T-helper 2 cell treated with Interferon-gamma antibody and Interleukin-4, amounts not matched to agents 100 ng/mL and 5 ng/mL, for 36 hours (primary cell): ENCODE results near the gene ZNF335. TPM values are rescaled to one million over a fixed set of nuclear protein-coding genes. Genes with fewer than 3 reads are reported as not detected.

Experiments used
- intact Hi-C: fragments of 100-400 bp; cut with micrococcal nuclease; formaldehyde crosslinking; loops from one replicate; pipeline ENCODE4 v1.15.1; 2023
- total RNA-seq: library from RNA; stranded (reverse); gene quantifications from 2 replicates; pipeline ENCODE4 v1.2.3, GENCODE V29; 2022

Gene ZNF335
- total RNA-seq, 1 donor from 2014 or later, result 38.7 TPM

DNA sequence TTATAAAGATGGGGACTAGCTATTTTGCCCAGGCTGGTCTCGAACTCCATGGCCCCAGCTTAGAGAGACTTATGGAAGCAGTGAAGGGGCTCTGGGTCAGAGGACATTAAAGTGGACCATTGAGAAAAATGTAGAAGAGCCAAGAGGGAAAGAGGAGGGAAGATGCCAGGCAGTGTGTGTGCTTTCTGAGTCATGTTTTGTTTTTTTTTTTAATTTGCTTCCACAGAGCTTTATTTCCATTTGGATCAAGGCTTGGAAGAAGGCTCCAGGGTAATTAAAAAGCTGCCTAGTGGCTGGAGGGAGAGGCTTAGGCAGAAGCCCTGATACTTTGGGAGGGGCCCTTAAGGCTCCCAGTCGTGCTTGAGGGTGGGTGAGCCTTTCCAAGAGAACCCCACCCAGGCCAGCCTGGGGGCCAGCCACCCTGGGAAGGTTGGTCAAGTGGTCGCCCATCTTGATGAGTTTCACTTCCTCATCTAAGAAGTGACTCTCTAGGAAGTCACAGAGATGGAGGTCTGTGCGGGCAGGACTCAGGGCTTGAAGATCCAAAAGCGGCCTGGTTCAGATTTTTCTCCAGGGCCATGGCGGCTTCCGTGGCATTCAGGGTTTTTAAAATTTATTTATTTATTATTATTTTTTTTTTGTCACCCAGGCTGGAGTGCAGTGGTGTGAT lies 3.0 kb upstream of the ZNF335 start:
- intact Hi-C loops, result loop anchor here (5.0 kb wide), 2 partner anchors 37 to 163 kb away; partner anchors contain the start of gene UBE2C

DNA sequence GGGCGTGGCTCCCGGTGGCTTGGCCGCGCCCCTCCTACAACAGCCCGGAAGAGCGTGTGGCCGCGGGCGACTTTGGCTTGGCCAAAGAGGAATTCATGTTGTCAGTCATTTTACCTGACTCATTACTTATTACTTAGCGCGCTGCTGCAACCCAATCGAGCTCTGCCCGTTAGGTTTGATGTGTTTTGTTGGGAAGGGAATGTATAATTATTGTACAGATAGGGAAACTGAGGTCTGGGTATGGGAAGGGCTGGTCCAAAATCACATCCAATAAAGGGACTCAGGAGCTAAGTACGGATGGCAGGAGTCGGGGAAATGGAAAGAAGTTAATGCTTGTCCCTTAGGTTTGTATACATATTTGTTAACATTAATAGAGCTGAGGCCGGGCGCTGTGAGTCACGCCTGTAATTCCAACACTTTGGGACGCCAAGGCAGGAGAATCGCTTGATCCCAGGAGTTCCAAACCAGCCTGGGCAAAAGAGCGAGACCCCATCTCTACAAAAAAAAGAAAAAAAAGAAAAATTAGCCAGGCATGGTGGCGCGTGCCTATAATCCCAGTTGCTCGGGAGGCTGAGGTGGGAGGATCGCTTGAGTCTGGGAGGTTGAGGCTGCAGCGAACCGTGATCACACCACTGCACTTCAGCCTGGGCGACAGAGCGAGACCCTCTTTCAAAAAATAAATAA lies 639 bp upstream of the ZNF335 start:
- intact Hi-C loops, result loop anchor here (1.0 to 5.0 kb wide), 7 partner anchors 37 to 182 kb away; partner anchors contain the start of genes ACOT8, DNTTIP1, NCOA5 and UBE2C

DNA sequence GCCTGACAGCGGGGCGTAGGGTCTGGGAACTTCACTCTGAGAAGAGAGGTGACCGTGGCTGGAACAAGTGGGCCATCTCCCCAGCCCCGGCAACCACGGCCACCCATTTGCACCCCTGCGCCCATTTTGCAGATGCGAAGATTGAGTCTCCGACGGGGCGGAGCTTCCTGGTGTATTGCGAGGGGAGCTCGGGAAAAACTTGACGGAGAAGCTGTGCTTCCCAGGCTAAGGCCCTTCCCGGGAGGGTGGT lies 653 bp downstream of the ZNF335 start:
- intact Hi-C loops, result loop anchor here (1.0 to 5.0 kb wide), 5 partner anchors 41 to 609 kb away; partner anchors contain the start of genes CTSA, ELMO2, NEURL2 and SYS1

DNA sequence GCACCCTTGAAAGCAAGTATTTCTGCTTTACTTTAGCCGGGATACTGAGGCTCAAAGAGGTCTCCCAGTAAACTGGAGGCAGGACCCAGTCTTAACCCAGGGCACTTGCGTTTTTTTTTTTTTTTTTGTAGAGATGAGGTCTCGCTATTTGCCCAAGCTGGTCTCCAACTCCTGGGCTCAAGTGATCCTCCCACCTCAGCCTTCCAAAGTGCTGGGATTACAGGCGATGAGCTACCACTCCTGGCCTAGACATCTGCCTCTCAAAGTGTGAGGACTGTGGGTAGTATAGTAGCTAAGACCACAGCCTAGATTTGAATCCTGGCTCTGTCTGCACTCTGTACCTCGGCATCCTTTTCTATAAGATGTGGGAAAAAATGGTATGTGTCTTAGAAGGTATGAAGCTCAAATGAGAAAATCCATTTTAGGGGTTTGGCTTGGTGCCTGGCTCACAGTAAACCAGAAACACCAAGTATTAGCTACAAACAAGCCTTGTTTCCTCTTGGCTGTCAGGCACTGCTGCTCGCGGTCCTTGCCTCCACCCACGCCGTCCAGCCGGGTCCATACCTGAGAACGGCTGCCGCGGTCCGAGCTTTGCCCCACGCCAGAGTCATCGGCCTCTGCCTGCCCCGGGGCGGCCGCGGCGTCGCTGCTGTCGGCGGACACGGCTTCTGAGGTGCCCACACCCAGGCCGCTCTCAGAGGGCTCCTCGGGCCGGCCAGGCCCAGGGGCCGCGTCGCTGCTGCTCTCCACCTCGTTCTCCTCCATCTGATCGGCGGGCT lies 1.2 kb downstream of the ZNF335 start:
- intact Hi-C loops, result loop anchor here (1.0 to 5.0 kb wide), 5 partner anchors 41 to 608 kb away; partner anchors contain the start of genes CTSA, ELMO2, NEURL2 and SYS1

DNA sequence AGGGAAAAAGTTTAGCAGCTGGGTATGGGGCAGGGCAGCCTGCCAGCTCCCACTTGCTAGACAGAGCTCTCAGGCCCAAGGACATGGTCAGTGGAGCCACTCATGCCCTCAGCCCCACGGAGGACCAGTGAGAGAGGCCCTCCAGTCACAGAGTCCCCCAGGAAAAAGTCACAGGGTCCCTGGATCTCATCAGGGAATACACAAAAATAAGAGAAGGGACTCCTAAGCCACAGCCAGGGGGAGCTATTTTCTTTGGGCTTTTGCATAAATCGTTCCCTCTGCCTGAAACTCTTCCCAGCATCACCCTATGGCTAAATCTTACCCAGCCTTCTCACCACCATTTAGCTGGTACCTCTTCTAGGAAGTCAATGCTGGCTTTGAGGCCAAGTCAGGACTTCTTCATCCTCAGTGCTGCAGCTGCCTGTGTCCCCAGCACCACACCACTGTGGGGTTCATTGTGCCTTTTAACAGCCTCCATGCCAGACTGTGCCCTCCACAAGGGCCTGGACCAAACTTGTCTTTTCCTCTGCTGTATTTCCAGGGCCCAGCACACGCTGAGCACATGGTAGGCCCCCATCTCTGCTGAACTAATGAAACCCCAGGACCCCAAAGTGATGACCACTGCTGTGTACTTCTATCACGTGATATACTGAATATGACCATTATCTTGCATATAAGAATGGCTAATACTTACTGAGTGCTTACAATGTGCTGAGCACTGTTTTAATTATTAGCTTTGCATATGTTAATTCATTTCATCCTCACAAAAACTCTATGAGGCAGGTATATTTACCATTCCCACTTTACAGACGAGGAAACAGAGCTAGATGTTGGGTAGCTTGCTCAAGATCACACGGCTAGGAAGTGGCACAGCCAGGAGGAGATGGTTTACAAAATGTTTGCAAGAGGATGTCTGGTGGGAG lies 2.0 kb downstream of the ZNF335 start:
- intact Hi-C loops, result loop anchor here (2.0 to 5.0 kb wide), 4 partner anchors 42 to 607 kb away; partner anchors contain the start of genes CTSA, NEURL2, SYS1 and UBE2C

DNA sequence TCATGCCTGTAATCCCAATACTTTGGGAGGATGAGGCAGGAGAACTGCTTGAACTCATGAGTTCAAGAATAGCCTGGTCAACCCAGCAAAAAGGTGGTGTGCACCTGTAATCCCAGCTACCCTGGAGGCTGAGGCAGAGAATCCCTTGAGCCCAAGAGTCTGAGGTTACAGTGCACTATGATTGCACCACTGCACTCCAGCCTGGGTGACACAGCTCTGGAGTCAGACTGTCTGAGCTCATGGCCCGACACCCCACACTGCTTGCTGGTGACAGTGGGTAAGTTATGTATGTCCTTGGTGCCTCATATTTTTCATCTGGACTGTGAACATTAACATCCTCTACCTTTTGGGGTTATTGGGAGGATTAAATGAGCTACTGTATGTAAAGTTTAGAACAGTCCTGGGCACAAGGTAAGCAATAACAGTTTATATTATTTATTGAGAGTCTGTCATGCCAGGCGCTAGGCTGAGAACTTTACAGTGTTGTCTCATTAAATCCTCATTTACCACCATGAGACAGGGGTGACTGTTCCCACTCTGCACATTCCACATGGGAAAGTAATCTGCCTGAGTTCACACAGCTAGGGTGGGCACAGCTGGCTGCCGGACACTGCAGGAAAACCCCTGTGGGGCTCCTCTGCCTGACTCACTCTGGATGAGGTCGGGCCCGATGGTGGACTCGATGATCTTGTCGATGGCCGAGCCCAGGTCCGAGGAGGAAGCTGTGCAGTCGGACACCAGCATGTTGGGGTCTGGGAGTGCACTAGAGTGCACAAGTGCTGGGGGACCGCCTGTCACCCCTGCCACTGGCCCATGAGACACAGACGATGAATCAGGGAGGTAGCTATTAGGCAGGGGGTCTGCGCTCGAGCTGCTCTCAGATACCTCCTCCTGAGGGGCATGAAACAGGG lies 2.9 kb downstream of the ZNF335 start:
- intact Hi-C loops, result no loop called here

DNA sequence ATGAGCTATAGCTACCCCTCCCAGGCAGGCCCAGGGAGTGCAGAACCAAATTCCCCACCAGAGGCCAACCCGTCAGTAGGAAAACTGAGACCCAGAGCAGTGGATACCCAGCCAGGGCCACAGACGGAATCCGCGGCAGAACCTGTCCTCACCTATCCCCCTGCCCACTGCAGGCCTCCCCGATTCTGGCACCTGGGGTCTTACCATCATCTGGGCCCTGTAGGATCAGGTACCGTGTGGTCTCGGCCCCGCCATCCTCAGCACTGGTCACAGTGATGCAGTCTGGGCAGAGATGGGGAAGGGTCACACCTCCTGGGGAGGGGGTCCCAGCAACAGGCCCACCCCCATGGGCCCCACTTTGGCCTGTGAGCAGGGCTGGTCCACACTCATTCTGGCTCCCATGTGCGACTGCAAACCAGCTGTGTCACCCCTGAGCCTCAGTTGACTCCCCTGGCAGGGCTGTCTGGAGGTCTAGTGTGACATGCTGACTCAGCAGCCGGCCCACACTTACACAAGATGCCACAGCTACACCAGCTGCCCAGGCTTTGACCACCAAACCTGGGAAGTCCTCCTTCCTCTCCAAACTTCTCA lies 3.8 kb downstream of the ZNF335 start:
- intact Hi-C loops, result no loop called here

DNA sequence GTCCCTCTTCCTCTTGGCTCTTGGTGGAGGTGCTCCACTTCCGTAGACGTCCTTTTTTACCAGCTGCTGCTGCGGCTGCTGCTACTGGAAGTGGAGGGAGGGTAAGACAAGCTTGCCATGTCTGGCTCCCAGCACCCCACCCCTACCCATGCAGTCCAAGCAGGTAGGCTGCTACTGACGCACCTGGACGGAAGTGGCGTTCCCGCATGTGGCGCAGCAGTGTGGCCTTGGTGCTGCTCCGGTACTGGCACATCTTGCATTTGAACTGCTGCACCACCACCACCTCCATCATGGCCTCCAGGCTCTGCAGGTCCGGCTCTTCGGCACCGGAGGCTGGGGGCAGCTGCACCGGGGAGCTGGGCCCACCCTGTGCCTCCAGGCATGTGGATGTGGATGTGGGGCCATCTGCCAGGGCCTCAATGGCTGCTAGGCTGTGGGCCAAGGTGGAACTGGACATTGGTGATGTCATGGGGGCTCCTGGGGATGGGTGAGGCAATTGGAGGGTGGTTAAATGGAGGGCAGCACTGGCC lies 4.4 kb downstream of the ZNF335 start:
- intact Hi-C loops, result no loop called here

DNA sequence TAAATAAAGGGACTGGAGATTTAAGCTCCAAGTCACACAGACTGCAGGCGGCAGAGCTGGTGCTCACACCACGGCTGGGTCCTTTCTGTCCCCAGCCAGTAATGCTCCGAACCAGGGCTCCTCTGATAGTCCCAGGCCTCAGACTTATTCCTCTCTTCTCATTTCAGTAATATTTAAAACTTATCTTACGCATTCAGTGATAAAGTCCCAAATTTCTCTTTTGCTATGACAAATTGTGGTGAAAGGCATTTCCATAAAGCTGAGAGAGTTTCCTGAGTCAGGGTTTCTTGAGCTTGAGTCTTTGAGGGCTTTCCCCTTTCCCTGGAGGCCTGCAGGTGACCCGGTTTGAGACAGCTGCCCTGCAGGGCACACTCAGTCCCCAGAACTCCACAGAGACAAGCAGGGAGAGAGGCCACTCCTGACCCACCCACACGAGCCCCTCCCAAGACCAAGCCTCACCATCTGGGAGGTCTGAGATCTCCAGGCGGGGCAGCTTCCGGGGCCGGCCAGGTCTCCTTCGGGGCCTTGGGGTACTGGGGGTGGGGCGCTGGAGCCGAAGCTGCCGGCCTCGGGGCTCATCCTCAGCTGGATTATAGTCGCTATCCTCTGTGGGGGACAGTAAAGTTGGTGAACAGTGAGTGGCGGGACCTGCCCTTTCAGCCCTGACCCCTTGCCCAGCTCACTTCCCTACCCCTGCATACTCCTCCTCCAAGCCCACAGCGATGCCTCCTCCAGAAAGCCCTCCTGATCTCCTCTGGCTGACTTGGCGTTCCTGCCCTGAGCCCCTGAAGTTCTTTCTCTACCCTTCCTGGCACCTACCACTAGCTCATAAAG lies 6.6 kb downstream of the ZNF335 start:
- intact Hi-C loops, result no loop called here

DNA sequence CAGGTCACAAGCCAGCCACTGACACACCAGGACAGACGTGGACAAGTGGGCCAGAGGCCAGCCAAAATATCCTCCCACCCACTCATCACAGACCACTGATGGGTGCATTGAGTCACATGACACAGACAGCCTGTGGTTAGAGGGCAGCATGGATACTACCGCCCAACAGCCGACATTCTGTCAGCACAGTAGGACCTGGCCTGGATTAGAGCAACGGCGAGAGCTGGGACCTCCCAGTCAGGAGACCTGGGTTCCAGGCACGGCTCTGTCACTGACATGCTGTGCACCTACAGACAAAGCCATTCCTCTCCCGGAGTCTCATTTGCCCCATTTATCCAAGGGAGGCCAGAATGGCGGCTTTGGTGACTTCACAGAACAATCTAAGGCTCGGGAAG lies 8.0 kb downstream of the ZNF335 start:
- intact Hi-C loops, result no loop called here

DNA sequence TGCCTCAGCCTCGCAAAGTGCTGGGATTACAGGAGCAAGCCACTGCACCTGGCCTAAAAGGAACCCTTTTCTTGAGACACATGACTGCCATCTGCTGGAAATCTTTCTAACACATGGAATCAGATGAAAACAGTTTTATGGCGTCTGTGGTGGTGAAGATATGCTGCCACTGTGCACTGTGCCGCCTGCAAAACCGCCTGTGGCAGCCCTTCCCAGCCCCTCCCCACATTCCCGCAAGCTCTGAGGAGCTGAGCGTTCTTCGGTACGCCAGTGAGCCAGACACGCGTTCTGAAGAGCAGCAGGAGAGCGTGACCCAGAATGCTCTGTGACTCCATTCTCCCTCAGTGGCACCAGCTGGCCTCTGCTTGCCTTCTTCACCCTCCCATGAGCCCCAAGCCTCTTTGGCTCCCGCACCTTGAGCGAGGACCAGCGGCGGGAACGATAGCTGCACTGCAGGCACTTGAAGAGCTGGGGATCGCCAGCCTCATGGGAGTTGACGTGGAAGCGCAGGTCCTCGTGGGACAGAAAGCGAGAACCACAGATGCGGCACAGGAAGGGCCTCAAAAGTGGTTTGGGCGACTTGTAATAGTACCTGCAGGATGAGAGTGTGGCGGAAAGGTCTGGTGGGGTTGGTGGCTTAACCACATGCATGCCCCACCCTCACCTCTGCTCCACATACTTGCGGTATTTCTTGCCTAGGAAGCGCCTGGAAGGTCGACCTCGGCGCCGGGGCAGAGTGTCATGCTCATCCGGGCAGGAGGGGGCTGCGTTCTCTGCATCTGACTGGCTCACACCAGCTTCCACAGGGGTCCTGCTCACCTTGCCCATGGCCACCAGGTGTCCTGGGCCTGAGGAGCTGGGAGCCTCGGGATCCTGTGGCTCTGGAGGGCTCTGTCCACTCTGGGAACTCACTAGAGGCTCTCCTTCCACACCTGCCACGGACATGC lies 8.7 kb downstream of the ZNF335 start:
- intact Hi-C loops, result loop anchor here (1.0 kb wide), 1 partner anchor 164 kb away; no protein-coding TSS in a partner anchor

DNA sequence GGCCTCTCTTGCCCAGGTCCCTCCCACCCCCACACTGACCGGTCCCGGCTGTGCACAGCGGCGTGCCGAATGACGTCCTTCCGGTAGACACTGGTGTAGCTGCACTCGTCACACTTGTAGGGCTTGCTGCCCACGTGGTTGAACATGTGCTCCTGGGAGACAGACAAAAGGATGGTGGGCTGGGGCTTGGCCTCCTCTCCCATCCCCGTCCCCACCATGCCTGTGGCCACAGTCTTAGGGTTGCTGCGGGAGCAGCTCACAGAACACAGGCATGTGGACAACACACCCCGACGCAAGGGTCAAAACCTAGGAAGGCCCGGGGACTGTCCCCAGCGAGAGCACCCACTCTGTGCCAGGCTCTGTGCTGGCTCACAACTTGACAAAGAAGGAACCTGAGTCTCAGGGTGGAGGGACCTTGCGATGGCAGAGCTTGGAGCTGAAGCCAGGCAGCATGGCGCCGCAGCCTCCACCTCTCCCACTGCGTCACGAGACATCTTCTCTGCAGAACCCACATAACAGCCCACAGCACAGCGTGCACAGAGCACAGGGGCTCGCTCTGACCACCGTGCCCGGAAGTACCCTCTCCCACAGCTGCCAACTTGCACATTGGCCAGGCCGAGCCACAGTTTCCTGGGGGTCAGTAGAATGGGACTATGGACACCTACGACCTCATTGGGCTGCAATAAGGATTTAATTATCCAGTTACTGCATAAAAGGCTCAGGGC lies 9.8 kb downstream of the ZNF335 start:
- intact Hi-C loops, result no loop called here

DNA sequence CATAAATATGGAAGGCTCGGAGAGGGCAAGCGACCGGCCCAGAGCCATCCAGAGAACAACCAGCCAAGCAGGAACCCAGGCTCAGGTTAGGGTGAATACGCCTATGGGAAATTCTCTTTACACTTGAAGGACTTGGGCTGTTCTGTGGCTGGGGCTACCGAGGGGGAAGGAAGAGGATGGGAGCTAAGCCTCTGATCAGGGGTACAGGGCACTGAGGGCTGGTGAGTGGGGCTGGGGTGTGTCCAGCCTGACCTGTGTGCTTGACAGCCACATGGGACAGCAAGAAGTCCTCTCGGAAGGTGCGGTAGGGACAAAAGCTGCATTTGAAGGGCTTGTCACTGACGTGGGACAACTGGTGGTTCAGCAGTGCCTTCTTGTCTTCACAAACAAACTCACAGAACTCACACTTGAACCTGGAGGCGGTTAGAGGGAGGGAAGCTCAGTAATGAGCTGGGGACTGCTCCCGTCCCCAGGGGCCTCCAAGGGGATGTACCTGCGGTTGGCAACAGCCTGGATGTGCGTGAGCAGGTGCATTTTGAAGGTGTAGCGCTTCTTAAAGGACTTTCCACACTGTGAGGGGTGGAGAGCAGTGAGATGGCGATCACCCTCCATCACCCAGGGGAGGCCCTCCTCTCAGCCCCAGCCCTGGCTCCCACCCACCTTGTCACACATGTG lies 11.9 kb downstream of the ZNF335 start:
- intact Hi-C loops, result no loop called here

DNA sequence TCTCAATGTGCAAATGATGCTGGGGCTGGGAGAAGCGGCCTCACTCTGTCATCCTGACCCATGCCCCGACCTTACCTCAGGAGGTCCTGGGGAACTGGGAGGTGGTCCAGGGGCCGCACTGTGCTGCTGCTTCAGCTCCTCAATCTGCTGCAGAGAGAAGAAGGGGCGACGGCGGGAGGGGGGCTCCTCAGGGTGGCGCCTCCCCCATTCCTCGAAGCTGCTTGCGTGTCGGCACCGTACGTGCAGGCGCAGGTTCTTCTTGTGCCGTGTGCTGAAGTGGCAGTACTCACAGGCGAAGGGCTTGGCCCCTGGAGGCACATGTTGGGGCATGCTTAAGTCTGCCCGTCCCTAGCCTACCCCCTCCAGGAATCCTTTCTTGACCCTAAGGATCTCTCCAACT lies 12.9 kb downstream of the ZNF335 start:
- intact Hi-C loops, result no loop called here

DNA sequence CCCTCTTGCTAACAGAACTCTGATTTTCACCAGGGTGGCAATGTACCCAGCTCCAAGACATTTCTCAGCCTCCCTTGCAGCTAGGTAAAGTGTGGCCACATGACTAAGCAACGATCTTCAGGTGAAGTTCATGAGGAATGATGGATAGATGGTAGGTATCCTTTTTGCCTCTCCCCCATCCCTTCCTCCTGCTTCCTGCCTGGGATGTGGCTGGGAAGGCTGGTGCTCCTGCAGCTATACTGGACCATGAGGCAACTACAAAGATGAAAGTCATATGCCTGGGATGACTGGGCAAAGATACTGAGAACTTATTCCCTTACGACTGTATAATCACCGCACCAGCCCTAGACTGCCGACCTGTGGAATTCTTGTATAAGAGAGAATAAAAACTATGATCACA lies 13.4 kb downstream of the ZNF335 start:
- intact Hi-C loops, result no loop called here
